Esophagus squamous epithelium (tissue), 4 donors: ENCODE data around the gene PRR5L.

Experiments used
- CTCF ChIP-seq, 6 experiments: fragments of 450-650 bp in 4 of 6; fragments of 200-600 bp in 2 of 6; sonication (generic) in 2 of 6; IDR thresholded peaks; one replicate each; pipeline ENCODE4 v1.5.1; 2016 to 2019; ENCODE audit warnings: antibody characterized with exemption in 6 of 6, mild to moderate bottlenecking in 4 of 6, moderate library complexity in 4 of 6
- POLR2A ChIP-seq, 4 donors: fragments of 450-650 bp; IDR thresholded peaks; one replicate each; pipeline ENCODE4 v1.6.1; 2017; ENCODE audit warnings: antibody characterized with exemption in 4 of 4, mild to moderate bottlenecking in 4 of 4, moderate library complexity in 3 of 4

GRCh38 chr11:36454941-36455631 is 159.0 kb downstream of the PRR5L start:
- TF ChIP-seq CTCF (IDR thresholded peaks at IDR 0.05): no peak
- no peak for TF ChIP-seq POLR2A (IDR thresholded peaks at IDR 0.05)
